IPS DF 19.7 (cell line): ENCODE data around the gene FGFRL1.

Experiments used
- DNase-seq: peaks from one replicate; pipeline ENCODE4 v3.0.0-alpha.2; 2013; ENCODE audit warnings: low read depth, low spot score

Gene FGFRL1

DNA sequence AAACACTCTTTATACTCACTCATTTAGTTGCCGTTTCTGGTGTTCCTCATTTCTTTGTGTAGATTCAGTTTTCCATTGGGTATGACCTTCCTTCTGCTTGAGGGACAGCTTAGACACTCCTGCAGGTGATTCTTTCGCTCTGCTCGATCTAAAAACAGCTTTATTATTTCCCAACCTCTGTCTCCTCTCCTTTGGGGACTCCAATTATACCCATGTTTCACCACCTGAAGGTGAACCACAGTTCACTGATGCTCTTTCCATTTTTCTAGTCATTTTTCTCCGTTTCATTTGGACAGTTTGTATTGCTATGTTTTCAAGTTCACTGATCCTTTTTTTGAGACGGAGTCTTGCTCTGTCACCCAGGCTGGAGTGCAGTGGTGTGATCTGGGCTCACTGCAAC is 4.6 kb upstream of the FGFRL1 start:
- DNase-seq: no peak

DNA sequence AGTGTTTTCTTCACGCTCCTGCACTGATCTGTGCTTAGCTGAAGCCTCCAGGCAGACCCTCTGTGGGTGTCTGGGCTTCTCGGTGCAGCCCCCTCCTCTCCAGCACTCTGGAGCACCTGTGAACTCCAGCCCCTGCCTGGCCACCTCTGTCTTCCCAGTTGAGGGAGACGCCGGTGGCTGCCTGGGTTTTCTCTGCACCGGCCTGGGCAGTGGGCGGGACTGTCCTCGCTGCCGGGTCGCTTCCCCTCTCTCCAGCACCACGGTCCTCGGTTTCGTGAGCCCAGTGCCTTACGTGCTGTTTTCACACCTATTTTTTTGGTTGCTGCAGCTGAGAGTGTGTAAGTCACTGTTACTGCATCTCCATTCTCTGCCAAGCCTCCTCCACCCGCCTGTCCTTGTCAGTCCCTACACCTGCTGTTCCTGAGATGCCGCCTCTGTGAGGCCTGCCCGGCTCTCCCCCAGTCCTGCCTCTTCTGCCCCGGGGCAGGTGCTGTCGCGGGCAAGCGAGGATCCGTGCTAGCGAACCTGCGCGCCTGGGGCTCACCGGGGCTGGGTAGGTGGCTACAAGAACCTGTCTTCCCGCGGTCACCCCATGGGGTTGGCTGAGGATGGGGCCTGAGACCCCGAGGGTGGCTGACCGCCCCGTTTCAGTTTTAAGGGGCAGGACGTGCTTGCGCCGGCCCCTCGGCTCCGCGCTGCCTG is 2.4 kb upstream of the FGFRL1 start:
- DNase-seq: no peak

DNA sequence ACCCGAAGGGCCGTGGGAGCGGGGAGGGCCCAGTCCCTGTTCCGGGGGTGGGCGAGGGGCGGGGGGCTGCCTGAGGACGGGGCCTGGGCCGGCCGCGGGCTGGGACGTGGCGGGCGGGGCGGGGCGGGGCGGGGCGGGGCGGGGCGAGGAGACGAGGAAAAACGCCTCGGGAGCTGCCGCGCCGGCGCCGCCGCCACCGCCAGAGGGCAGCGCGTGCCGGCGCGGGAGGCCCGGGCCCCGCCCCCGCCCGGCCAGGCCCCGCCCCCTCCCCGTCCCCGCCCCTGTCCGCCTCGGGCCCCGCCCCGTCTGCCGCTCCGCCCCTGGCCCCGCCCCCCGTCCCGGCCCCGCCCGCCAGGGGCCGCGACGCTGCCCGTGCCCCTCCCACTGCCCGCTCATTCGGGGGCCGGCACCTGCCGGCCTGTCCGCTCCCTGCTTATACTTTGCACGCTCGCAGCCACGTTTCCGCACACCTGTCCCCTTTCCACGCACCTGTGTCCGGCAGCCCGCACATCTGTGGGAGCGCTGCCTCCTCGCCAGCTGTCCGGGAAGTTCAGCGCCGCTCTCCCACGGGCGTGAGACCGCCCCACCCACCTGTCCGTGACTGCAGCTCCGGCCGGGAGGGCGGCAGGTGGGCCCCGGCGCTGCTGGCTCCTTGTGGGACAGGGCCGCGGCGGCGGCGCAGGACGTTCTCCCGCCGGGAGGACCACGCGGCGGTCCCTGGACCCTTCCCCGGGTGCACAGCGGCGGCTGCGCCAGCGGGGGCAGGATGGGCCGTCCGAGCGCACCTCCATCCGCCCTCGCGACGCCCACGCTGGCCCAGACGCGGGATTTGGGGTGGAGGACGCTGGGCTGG is 1.7 kb upstream of the FGFRL1 start:
- DNase-seq: no peak

DNA sequence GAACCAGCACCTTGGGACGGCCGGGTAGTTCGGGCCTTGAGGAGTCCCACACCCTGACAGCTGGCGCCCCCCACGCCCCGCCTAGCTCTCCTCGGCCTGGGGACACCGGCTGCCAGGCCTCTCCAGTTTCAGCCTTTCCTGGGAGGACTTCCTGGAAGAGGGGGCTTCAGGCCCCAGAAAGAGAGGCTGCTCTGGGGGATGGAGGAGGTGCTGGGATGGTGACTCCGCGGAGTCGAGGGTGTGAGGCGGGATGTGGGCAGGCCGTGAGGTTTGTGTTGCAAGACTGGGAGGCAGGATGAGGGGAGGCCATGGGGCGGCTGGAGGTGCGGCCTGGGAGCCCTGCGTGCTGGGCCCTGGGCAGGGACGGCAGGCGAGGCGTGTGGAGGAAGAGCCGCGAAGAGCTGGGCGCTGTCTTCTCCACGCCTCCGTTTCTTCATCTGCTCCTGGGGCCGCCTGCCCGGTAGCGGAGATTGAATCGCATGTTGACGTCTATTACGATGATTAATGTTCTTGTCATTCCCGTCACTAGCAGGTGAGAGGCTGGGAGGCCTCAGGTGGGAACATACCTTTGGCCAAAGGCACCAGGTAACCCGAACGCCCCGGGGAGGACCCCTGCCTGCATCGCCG is 918 bp upstream of the FGFRL1 start:
- no peak for DNase-seq

DNA sequence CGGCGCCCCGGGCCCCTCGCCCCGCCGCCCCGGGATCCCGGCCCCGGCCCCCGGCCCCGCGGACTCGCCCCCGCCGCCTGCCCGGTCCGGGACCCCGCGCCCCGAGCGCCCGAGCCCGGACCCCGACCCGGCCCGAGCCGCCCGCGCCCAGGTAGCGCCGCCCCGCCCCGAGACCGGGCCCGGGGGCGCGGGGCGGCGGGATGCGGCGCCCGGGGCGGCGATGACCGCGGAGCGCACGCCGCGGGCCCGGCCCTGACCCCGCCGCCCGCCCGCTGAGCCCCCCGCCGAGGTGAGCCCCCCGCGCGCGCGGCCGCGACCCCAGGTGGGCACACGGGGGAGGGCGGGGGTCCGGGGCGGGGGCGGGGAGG is 224 bp downstream of the FGFRL1 start:
- DNase-seq: no peak

DNA sequence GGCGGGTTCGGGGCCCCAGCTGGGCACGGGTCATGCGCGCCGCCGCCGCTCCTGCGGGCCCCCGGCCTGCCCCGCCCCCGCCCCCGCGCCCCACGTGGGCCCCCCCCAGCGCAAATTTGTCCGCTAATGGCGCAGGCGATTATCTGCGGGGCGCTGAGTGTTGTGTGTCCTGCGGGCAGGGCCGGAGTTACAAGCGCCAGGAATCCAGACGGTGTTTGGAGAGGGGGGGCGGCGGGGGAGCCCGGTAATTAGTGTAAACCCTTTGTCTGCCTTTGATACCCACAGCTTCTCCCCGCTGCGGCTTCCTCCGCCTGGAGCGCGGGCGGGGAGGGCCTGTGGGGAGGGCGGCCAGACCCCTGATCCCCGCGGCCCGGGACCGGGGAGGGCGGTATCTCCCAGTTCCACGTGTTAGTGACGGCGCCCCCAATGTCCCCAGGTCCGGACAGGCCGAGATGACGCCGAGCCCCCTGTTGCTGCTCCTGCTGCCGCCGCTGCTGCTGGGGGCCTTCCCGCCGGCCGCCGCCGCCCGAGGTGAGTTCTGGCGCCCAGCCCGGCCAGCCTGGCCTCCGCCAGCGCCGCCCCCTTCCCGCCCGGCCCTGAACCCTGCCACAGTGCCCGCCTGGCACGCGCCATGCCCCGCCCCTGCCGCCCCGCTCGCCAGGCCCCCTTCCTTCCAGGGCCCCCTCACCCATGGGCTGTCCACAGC is 761 bp downstream of the FGFRL1 start:
- no peak for DNase-seq

DNA sequence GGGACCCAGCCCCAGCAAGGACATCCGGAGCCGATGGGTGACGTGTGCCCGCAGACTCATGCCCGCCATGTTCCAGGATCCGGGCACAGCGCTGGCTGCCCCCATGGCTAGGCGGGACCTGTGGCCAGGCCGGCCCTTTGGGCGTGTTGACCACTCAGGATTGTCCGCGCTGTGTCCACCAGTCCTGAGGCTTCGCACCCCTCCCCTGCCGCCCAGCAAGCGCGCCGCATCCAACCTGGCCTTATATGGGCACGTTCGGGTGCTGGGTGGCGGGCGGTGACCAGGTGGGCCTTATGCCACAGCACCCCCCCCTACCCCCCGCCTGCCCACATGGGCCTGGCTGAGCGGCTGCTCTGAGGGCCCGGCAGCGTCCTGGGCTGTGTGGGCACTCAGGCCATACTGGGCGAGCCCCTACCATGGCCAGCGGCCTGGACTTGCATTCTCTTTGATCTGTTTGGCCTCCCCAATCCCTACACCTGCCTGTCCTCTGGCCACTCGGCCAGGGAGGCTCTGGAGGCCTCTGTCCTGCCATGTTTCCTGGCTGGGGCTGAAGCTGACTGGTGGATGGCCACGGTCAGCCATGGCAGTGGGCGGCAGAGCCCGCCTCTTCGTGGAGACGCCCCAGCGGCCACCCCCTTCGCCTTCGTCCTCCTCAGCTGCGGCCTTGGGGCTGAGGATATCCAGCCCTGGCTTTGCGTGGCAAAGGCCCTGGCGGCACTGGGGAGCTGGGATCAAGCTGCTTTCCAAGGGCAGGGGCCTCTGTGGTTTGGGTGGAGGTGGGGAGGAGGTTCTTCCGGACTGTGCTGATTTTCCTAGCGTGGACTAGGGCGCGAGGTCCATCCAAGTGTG is 2.0 kb downstream of the FGFRL1 start:
- DNase-seq: no peak

DNA sequence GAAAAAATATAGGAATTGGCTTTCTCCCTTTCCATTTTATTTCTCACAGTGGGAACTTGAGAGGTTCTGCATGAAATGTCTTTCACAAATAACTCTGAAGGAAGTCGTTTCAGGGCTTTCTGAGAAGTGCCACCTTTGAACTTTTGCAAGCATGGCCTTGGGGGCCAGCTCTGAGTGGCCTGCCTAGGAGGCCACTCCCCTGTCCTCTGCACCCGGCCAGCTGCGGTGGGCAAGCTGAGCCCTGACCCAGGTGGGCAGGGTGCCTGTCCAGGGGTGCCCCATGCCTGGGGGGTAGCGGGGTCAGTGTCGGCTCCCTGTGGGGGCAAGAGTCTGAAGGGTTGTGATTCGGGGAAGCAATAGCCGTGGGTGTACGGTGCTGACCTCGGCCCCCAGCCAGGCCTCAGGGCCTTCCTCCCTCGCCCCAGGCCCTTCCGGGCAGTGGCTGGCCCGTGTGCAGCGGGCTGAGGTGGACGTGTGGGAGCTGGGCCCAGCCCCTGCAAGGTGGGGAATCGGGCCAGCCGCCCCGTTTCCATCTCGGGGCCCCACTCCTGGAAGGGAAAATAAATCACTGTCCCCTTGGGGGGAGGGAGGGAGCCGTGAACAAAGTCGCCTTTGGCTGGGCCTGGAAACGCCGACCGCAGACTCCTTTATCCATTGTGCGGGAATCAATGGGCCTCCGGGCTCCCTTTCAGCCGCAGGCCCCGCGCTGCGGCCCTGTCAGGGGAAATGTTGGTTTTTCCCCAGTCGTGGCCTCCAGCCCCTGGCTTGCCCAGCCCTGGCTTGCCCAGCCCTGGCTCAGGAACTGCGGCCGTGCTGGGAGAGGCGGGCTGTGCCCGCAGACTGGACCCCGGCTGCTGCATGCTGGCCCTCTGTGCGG is 3.1 kb downstream of the FGFRL1 start:
- DNase-seq: no peak

DNA sequence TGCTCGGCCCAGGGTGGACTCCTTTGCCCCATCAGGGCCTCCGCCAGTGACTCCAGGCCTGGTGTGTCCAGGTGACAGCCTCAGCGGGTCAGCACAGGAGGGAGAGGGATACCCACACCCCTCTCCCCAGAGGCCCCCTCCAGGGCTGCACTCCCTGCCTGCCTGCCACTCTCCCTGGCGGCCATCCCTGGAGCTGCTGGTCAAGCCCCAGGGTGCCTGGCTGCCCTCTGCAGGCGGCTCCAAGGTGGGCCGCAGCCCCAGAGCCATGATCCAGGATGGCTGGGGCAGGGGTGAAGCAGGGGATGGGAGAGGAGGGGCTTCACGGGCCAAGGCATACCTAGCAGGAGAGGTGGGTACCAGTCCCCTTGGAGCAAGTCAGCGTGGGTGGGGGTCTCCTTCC is 3.8 kb downstream of the FGFRL1 start:
- no peak for DNase-seq

DNA sequence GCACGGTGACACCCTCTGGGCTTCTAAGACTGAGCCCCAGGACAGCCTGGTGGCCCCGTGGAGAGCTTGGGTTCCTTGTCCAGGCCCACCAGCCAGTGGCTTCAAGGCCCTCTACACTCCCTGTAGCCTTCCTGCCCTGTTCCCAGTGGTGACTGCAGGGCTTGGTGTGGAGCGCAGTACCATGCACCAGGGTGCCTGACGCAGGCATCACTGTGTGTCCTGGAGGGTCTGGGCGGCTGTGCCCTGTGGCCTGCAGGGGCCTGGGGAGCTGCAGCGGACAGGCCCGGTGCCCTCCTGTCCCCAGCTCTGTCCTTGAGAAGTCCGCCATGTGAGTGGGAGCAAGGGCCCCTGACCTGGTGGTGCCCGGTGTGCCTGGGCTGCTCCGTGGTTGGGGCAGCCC is 4.3 kb downstream of the FGFRL1 start:
- no peak for DNase-seq

DNA sequence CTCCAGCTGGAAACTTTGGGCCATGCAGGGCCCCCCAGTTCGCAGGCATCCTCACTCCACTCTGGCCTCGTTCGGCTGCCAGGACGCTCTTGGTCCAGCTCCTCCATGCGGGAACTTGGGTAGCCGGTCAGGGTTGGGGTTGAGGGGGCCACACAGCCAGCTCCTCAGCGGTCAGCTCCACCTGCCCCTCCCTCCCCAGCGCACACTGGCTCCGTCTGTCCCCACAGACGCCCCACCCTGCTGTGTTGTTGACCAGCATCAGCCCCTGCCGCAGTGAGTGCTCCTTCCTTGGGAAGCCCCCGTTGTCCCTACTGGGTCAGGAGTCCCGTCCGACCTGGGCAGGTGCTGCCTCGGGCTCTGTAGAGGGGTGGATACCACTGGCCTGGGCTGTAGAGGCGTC is 5.8 kb downstream of the FGFRL1 start:
- no peak for DNase-seq

DNA sequence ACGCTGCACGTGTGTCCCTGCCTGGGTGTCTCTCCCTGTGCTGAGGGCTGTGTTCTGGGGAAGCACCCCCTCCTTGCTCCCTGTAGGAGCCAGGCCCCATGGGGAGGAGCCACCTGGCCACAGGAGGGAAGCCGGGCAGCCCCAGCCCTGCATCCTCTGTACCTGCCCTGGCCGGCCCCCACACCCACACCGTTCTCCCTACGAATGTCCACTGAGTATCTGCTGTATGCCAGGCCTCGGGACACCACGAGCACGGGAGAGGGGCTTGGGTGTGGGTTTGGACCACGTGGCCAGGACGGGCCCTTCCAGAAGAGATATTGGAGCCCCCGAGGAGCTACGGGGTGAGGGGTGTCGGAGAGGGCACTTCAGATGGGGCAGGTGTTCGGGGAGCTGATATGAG is 6.3 kb downstream of the FGFRL1 start:
- DNase-seq: no peak

DNA sequence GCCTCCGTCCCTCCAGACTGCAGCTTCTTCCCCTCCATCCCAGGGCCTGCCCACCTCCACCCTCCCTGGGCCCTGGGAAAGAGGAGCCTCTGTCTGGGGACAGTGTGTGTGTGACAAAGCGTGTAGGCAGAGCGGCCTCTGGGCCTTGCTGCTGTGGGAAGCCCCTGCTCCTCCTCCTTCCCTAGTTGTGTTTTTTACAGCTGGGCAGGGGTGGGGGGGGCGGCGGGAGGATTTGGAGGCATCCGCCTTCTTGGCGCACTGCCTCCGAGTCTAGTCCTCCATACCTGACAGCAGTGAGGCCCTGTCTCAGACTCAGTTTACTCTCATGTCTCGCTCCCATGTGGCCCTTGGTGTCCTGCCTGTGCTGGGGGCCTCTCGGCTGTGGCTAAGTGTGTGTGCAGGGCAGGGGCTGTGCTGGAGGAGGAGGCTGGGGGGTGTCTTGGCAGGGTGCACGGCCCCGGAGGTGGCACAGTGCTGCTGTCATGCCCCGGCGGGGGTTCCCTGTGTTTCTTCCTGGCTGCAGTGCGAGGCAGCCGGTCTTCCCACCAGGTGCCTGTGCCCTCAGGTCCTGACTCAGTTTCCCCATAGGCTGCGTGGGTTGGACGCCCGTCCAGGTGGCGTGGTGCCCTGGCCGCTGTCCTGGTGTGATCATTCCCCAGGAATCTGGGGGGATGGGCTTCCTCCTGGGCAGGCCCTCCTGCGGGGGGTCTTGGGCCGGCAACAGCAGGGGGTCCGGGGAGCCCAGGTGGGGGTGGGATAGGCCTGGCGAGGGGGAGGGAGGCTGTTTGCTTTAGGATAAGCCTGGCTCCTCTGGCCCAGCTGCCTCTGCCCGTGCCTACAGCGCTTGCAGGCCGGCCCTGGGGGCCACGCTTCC is 7.0 kb downstream of the FGFRL1 start:
- no peak for DNase-seq

DNA sequence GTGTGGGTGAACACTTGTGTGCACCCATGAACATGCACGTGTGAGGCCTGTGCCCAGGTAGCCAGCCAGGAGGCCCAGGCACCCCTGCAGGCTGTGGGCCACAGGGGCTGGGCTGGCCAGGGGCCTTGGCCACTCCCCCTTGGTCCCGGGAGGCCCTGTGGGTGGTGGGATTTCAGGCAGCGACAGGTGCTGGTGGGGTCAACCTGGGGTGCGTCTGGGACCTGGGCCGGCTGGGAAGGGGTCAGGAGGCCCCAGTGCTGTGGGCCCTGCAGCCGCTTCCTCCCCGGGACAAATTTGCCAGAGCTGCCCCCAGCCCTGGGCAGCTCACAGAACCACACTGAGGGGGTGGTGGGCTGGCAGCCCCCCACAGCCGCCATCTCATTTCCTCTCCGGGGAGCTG is 7.9 kb downstream of the FGFRL1 start:
- no peak for DNase-seq

DNA sequence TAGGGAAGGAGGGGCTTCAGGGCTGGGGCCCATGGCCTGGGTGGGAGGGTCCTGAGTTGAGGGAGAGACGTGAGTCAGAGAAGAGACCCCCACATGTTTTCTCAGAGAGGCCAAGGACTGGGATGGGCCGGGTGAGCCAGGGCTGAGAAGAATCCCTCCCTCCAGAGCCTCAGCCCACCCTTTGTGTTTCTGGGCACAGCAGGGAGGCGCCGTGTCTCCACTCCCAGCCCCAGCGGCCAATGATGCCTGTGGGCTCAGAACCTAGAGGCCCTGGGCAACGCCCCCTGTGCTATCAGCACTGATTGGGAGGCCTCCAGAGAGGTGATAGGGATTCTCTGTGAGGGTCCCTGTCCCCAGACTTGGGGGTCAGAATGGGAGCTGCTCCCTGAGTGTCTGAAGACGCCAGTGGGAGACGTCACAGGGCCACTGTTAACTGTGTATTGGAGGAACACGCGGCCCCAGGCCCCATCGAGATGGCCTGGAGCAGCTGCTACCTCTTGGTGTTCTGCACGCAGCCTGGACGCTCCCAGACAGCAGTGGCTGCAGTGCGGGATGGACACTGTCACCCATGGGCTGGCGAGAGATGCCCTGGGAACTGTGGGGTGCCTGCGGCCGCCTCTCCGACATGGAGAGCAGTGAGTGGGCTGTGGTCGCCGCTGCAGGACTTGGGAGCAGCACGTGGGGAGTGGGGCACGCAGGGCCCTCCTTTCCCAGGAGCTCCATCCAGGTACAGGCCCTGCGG is 8.5 kb downstream of the FGFRL1 start:
- DNase-seq: no peak

DNA sequence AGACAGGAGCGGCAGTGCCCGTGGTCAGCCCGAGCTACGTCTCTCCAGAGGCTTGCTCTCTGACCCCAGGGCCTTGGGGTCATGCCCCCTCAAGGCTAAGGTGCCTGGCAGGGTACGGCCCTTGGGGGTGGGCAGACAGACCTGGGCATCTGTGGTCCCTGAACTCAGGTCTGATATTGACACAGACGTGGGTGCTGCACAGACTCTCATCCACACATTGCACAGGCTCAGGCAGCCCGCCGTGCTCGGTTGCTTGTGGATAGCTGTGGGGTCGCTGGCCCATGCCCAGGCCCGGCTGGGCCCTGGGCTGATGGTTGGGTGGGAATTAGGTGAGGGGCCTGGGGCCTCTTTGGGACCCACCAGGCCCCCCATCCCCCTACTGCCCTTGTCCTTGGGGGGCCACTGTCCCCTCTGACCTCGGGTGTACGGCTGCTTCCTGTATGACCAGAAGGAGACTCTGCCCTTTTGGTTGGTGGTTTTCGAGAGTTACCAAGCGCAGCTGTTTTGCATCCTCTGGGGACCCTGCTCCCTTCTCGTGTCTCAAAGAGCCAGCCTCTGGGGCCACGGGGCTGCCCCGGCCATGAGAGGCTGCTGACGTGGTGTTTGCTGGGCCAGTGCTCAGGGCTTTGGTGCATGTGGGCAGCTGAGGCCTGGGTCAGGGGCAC is 10.1 kb downstream of the FGFRL1 start:
- DNase-seq: no peak

DNA sequence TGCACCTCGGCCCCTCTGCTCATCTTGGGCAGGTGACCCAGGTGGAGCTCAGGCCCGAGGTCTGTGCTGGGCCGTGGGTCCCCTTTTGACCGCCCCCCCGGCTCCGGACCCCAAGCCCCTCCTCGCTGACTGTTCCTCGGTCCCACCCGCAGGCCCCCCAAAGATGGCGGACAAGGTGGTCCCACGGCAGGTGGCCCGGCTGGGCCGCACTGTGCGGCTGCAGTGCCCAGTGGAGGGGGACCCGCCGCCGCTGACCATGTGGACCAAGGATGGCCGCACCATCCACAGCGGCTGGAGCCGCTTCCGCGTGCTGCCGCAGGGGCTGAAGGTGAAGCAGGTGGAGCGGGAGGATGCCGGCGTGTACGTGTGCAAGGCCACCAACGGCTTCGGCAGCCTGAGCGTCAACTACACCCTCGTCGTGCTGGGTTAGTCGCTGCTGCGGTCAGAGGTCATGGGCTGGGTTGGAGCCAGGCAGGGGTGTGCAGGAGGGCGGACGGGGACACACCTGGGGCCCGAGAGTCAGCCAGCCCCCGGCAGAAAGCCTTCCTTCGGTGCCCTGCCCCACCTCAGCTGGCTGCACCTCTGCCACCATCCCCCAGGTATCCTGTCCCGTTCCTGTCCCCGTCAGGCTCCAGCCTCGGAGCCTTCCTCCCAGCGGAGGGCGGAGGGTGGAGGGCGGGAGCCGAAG is 10.8 kb downstream of the FGFRL1 start:
- DNase-seq: no peak

DNA sequence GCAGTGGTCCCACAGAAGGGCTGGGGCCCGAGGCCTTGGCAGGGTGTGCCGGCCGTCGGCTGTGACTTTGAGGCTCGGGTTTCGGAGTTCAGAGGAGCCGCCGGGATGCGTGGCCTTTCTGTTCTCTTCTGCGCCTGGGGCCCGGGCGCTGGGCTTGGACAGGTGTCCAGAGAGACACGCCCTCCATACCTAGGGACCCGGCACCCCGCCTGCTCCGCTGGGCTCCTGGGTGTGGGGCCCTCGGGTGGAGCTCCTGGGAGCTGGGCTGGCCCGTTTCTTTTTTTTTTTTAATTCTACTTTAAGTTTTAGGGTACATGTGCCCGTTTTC is 11.3 kb downstream of the FGFRL1 start:
- DNase-seq: no peak
